H1 (cell line): Measurements from ENCODE around the gene PI16. TPM values are rescaled to one million over a fixed set of nuclear protein-coding genes. Genes with fewer than 3 reads are reported as not detected.

ENCODE experiments used
- CTCF ChIA-PET: fragments of 300-600 bp; sonication (Branson Sonifier 250); formaldehyde crosslinking; loops from one replicate; lab custom pipeline; 2021; ENCODE audit not compliant: partially characterized antibody; lab: Charles Lee
- POLR2A ChIA-PET: fragments of 300-600 bp; sonication (Branson Sonifier 250); formaldehyde crosslinking; loops from one replicate; lab custom pipeline; 2021; ENCODE audit warnings: inconsistent platforms; ENCODE audit not compliant: partially characterized antibody; lab: Charles Lee
- DNase-seq, 2 experiments: peaks; one replicate each; pipeline versions ENCODE4 v3.0.0 to v3.0.0-alpha.2; 2010 to 2022; ENCODE audit warnings: low spot score in 2 of 2, low read depth in 1 of 2, mixed read lengths in 1 of 2
- FAIRE-seq: peaks from 2 replicates; lab custom pipeline; 2011; peaks lifted over from hg19 to GRCh38; lab: Jason Lieb, UNC
- H2AFZ ChIP-seq: 2 replicates; pipeline ENCODE4 v1.8.1; 2012; ENCODE audit warnings: low read length, inconsistent platforms
- H2AK5ac ChIP-seq: 2 replicates; pipeline ENCODE4 v1.6.1; 2013; ENCODE audit warnings: low read depth, low read length
- H2BK120ac ChIP-seq: replicated peaks from 2 replicates; pipeline ENCODE3; 2013; ENCODE audit warnings: low read depth, low read length, inconsistent platforms
- H2BK12ac ChIP-seq: 2 replicates; pipeline ENCODE4 v1.6.1; 2013; ENCODE audit warnings: low read depth, low read length
- H2BK15ac ChIP-seq: 2 replicates; pipeline ENCODE4 v1.6.1; 2013; ENCODE audit warnings: low read length
- H2BK20ac ChIP-seq: 2 replicates; pipeline ENCODE4 v1.6.1; 2013; ENCODE audit warnings: low read length
- H2BK5ac ChIP-seq: 2 replicates; pipeline ENCODE4 v1.6.1; 2013; ENCODE audit warnings: low read depth, low read length
- H3K14ac ChIP-seq: 2 replicates; pipeline ENCODE4 v1.6.1; 2013; ENCODE audit warnings: inconsistent platforms; ENCODE audit not compliant: insufficient read length
- H3K18ac ChIP-seq: 2 replicates; pipeline ENCODE4 v1.6.1; 2013; ENCODE audit warnings: low read length; ENCODE audit errors: extremely low read depth
- H3K23ac ChIP-seq: 2 replicates; pipeline ENCODE4 v1.6.1; 2013; ENCODE audit warnings: inconsistent platforms; ENCODE audit not compliant: insufficient read length
- H3K23me2 ChIP-seq: 2 replicates; pipeline ENCODE4 v1.6.1; 2013; ENCODE audit warnings: low read depth, low read length
- H3K27ac ChIP-seq: 2 replicates; pipeline ENCODE4 v1.6.1; 2011; ENCODE audit warnings: low read depth, low read length, inconsistent platforms
- H3K27me3 ChIP-seq, 4 experiments: replicated peaks in 1 of 4; 1 replicate in 1 of 4; 2 replicates in 3 of 4; pipeline versions ENCODE4 v1.6.1 to v1.8.1; 2011 to 2013; ENCODE audit warnings: low read length in 3 of 4, mild to moderate bottlenecking in 3 of 4, inconsistent platforms in 2 of 4, mixed read lengths in 2 of 4, moderate library complexity in 1 of 4; ENCODE audit not compliant: control insufficient read depth in 3 of 4, insufficient read depth in 3 of 4; ENCODE audit errors: extremely low read depth in 1 of 4
- H3K36me3 ChIP-seq, 4 experiments: 2 replicates each; pipeline versions ENCODE4 v1.6.1 to v1.8.1; 2011 to 2013; ENCODE audit warnings: mild to moderate bottlenecking in 4 of 4, low read length in 3 of 4, moderate library complexity in 2 of 4, control low read depth in 1 of 4, inconsistent platforms in 1 of 4; ENCODE audit not compliant: insufficient read depth in 4 of 4, control insufficient read depth in 2 of 4
- H3K4ac ChIP-seq: replicated peaks from 2 replicates; pipeline ENCODE3; 2013; ENCODE audit warnings: low read length, low read depth, mixed read lengths, inconsistent platforms; ENCODE audit not compliant: insufficient read length
- H3K4me1 ChIP-seq, 4 experiments: replicated peaks in 1 of 4; 1 replicate in 1 of 4; 2 replicates in 3 of 4; pipeline versions ENCODE4 v1.6.1 to v1.8.1; 2011 to 2013; ENCODE audit warnings: low read length in 3 of 4, inconsistent platforms in 2 of 4, mixed read lengths in 1 of 4; ENCODE audit not compliant: insufficient read depth in 4 of 4, control insufficient read depth in 3 of 4
- H3K4me2 ChIP-seq, 2 experiments: 2 replicates each; pipeline versions ENCODE4 v1.6.1 to v1.8.1; 2011 to 2013; ENCODE audit warnings: low read depth in 2 of 2, low read length in 2 of 2, control low read depth in 1 of 2, inconsistent platforms in 1 of 2, mild to moderate bottlenecking in 1 of 2; ENCODE audit not compliant: insufficient read depth in 1 of 2
- H3K4me3 ChIP-seq, 4 experiments: fragments of 200-600, 300-600 bp in 1 of 4; sonication (generic), shearing (Covaris generic), sonication (Bioruptor Twin) in 1 of 4; 2 replicates each; pipeline versions ENCODE4 v1.5.1 to v1.8.1; 2011 to 2016; ENCODE audit warnings: low read length in 4 of 4, low read depth in 3 of 4, control low read depth in 2 of 4, inconsistent platforms in 2 of 4, mild to moderate bottlenecking in 2 of 4, mixed read lengths in 1 of 4, moderate library complexity in 1 of 4; ENCODE audit not compliant: insufficient read depth in 2 of 4; ENCODE audit errors: extremely low read depth in 1 of 4
- H3K56ac ChIP-seq: replicated peaks from 2 replicates; pipeline ENCODE3; 2013; ENCODE audit warnings: low read depth, mild to moderate bottlenecking, mixed read lengths, low read length, inconsistent platforms; ENCODE audit not compliant: insufficient read length
- H3K79me1 ChIP-seq: 2 replicates; pipeline ENCODE4 v1.6.1; 2013; ENCODE audit warnings: low read depth, low read length, control low read depth
- H3K79me2 ChIP-seq, 2 experiments: 2 replicates each; pipeline versions ENCODE4 v1.6.1 to v1.8.1; 2012 to 2013; ENCODE audit warnings: low read length in 2 of 2, mild to moderate bottlenecking in 2 of 2, inconsistent platforms in 1 of 2; ENCODE audit not compliant: insufficient read depth in 2 of 2, control insufficient read depth in 1 of 2
- H3K9ac ChIP-seq, 4 experiments: replicated peaks in 1 of 4; 1 replicate in 1 of 4; 2 replicates in 3 of 4; pipeline versions ENCODE4 v1.6.1 to v1.8.1; 2011 to 2013; ENCODE audit warnings: low read depth in 3 of 4, low read length in 3 of 4, control low read depth in 2 of 4, mild to moderate bottlenecking in 2 of 4, moderate library complexity in 2 of 4, inconsistent platforms in 1 of 4; ENCODE audit errors: extremely low read depth in 1 of 4
- H3K9me3 ChIP-seq, 2 experiments: 2 replicates each; pipeline versions ENCODE4 v1.6.1 to v1.8.1; 2012 to 2013; ENCODE audit warnings: mild to moderate bottlenecking in 2 of 2, moderate library complexity in 2 of 2, control low read depth in 1 of 2, inconsistent platforms in 1 of 2, low read depth in 1 of 2, low read length in 1 of 2, mixed read lengths in 1 of 2; ENCODE audit not compliant: insufficient read depth in 2 of 2
- H4K20me1 ChIP-seq, 2 experiments: replicated peaks in 1 of 2; 2 replicates each; pipeline versions ENCODE3 to v1.8.1; 2011 to 2013; ENCODE audit warnings: inconsistent platforms in 2 of 2, low read length in 2 of 2, mild to moderate bottlenecking in 1 of 2; ENCODE audit not compliant: insufficient read depth in 2 of 2, control insufficient read depth in 1 of 2
- H4K5ac ChIP-seq: 2 replicates; pipeline ENCODE4 v1.6.1; 2013; ENCODE audit warnings: low read length, low read depth, mixed read lengths, inconsistent platforms; ENCODE audit not compliant: insufficient read length
- H4K8ac ChIP-seq: 2 replicates; pipeline ENCODE4 v1.8.0; 2013; ENCODE audit warnings: mild to moderate bottlenecking, moderate library complexity, low read length, inconsistent platforms; ENCODE audit not compliant: insufficient read depth; ENCODE audit errors: extremely low read depth
- H4K91ac ChIP-seq: replicated peaks from 2 replicates; pipeline ENCODE3; 2013; ENCODE audit warnings: low read length, mixed read lengths, inconsistent platforms; ENCODE audit not compliant: insufficient read length
- CHD1 ChIP-seq: IDR thresholded peaks from 2 replicates; pipeline ENCODE4 v1.6.1; 2012; ENCODE audit warnings: low read depth, low read length, improper control_type of control experiment
- RFX5 ChIP-seq: IDR thresholded peaks from 2 replicates; pipeline ENCODE4 v1.6.1; 2011; ENCODE audit warnings: low read depth, low read length, improper control_type of control experiment, borderline replicate concordance
- WGBS, 2 experiments: shearing (Covaris generic) in 1 of 2; methylation state at CpG; one replicate each; pipeline versions ENCODE4 v1.1.6 to v1.1.7; 2013 to 2015; ENCODE audit warnings: low lambda C conversion rate in 2 of 2, mixed read lengths in 2 of 2, inconsistent platforms in 1 of 2, low coverage in 1 of 2, missing lambda C conversion rate in 1 of 2; ENCODE audit not compliant: insufficient replicate concordance in 2 of 2, insufficient coverage in 1 of 2, insufficient read length in 1 of 2; ENCODE audit errors: extremely low coverage in 1 of 2, missing lambda C conversion rate in 1 of 2; 5-methylcytosine and 5-hydroxymethylcytosine counted together
- polyA plus RNA-seq, 7 experiments: library from polyadenylated mRNA; depleted of rRNA in 3 of 7; stranded (reverse) in 5 of 7; unstranded in 2 of 7; fragments of >200 nt in 5 of 7; fragments of 200-250 nt in 2 of 7; gene quantifications; 1 replicate in 5 of 7; 2 replicates in 1 of 7; 4 replicates in 1 of 7; pipeline versions ENCODE4 v1.2.1 to v1.2.3, GENCODE V29; 2011 to 2013; ENCODE audit warnings: missing spikeins in 2 of 7, mixed read lengths in 2 of 7
- total RNA-seq: library from RNA; stranded (reverse); fragmentation: NEBNext Ultra II Directional; extraction: Animal tissue kit (Norgen Biotek cat#: 25700); gene quantifications from 2 replicates; pipeline ENCODE4 v1.2.1, GENCODE V29; 2021

PI16 gene
- total and polyA plus RNA-seq, 2 of the 8 experiments (the other 6 are each of a cell fraction or from before 2014, with no cell fraction given) = 0.05 TPM; not detected in 1

GRCh38 chr6:37011656-37012378 lies 57.3 kb downstream of the PI16 start:
- DNase-seq = no peak
- CTCF ChIA-PET = interaction anchor here (0.6 to 2.4 kb wide), 8 partner anchors 8 to 369 kb away, joined by 3 to 10 read pairs (median 4); no protein-coding TSS in a partner anchor

More at GRCh38 chr6:37011656-37012378, 57.3 kb downstream of the PI16 start:
- Histone ChIP-seq H3K36me3 (no peaks in the 10 kb centered on the region), H3K79me1 (no peaks in the 10 kb centered on the region), H4K5ac (no peak overlapping the region), H3K9me3 (no peaks in the 10 kb centered on the region), H3K4me1 (no peaks in the 10 kb centered on the region; a peak in 2 of 7 replicates), H2BK5ac (no peak overlapping the region), H3K14ac (no peak overlapping the region), H2BK20ac (no peak overlapping the region), H3K27ac (no peak overlapping the region), H2BK15ac (no peak overlapping the region), H3K23me2 (no peaks in the 10 kb centered on the region), H3K56ac (no peak overlapping the region), H2AFZ (no peak overlapping the region), H4K8ac (peak overlapping the region; percentile 38; the same call in 1 of the 2 replicates), H2BK12ac (no peak overlapping the region), H4K91ac (no peak overlapping the region), H3K23ac (no peak overlapping the region), H3K79me2 (no peaks in the 10 kb centered on the region), H2BK120ac (no peak overlapping the region), H3K9ac (no peak overlapping the region), H3K27me3 (no peaks in the 10 kb centered on the region), H4K20me1 (no peaks in the 10 kb centered on the region), H3K4me3 (no peak overlapping the region), H3K4me2 (no peak overlapping the region), H3K4ac (no peak overlapping the region), H3K18ac (no peak overlapping the region), H2AK5ac (no peak overlapping the region)
- WGBS, 2 experiments = 88% methylated on average over 9 of the region's 11 CpGs; no CpG with 5 or more reads in 1 of the 2 experiments
- TF ChIP-seq CHD1 (no peak), RFX5 (no peak)
- no peak for FAIRE-seq
- POLR2A ChIA-PET = interaction anchor here (0.7 to 1.7 kb wide), 4 partner anchors 14 to 137 kb away, joined by 4 read pairs; partner anchors contain the start of gene PPIL1
